Endothelial cell (in vitro differentiated cells): Measurements from ENCODE around the gene ZMIZ1. TPM values are rescaled to one million over a fixed set of nuclear protein-coding genes. Genes with fewer than 3 reads are reported as not detected.

Experiments
- DNase-seq: peaks from one replicate; pipeline ENCODE4 v3.0.0; 2021; ENCODE audit warnings: low spot score
- H3K27ac Mint-ChIP-seq: one replicate; pipeline ENCODE4 v1.8.0; 2021; ENCODE audit warnings: mixed read lengths, inconsistent platforms; ENCODE audit not compliant: unreplicated experiment
- H3K27me3 Mint-ChIP-seq: one replicate; pipeline ENCODE4 v1.8.0; 2021; ENCODE audit warnings: mild to moderate bottlenecking, moderate library complexity, mixed read lengths, inconsistent platforms; ENCODE audit not compliant: unreplicated experiment
- H3K36me3 Mint-ChIP-seq: one replicate; pipeline ENCODE4 v1.8.0; 2021; ENCODE audit warnings: mild to moderate bottlenecking, low read depth, mixed read lengths, inconsistent platforms; ENCODE audit not compliant: unreplicated experiment
- H3K4me1 Mint-ChIP-seq: one replicate; pipeline ENCODE4 v1.8.0; 2021; ENCODE audit warnings: mild to moderate bottlenecking, mixed read lengths, inconsistent platforms; ENCODE audit not compliant: unreplicated experiment
- H3K4me3 Mint-ChIP-seq: one replicate; pipeline ENCODE4 v1.8.0; 2021; ENCODE audit warnings: mild to moderate bottlenecking, mixed read lengths, inconsistent platforms; ENCODE audit not compliant: unreplicated experiment
- H3K9me3 Mint-ChIP-seq: one replicate; pipeline ENCODE4 v1.8.0; 2021; ENCODE audit warnings: mixed read lengths, inconsistent platforms; ENCODE audit not compliant: unreplicated experiment
- CTCF ChIP-seq: fragments of 200-600 bp; sonication (generic); IDR thresholded peaks from one replicate; pipeline ENCODE4 v1.5.0; 2021; ENCODE audit warnings: antibody characterized with exemption; ENCODE audit not compliant: unreplicated experiment
- total RNA-seq: library from RNA; stranded (reverse); fragmentation: NEBNext Ultra II Directional; extraction: Animal tissue kit (Norgen Biotek cat#: 25700); gene quantifications from one replicate; pipeline ENCODE4 v1.2.1, GENCODE V29; 2021; ENCODE audit not compliant: unreplicated experiment

Gene ZMIZ1
- total RNA-seq, 1 donor from 2014 or later, result 102 TPM

DNA sequence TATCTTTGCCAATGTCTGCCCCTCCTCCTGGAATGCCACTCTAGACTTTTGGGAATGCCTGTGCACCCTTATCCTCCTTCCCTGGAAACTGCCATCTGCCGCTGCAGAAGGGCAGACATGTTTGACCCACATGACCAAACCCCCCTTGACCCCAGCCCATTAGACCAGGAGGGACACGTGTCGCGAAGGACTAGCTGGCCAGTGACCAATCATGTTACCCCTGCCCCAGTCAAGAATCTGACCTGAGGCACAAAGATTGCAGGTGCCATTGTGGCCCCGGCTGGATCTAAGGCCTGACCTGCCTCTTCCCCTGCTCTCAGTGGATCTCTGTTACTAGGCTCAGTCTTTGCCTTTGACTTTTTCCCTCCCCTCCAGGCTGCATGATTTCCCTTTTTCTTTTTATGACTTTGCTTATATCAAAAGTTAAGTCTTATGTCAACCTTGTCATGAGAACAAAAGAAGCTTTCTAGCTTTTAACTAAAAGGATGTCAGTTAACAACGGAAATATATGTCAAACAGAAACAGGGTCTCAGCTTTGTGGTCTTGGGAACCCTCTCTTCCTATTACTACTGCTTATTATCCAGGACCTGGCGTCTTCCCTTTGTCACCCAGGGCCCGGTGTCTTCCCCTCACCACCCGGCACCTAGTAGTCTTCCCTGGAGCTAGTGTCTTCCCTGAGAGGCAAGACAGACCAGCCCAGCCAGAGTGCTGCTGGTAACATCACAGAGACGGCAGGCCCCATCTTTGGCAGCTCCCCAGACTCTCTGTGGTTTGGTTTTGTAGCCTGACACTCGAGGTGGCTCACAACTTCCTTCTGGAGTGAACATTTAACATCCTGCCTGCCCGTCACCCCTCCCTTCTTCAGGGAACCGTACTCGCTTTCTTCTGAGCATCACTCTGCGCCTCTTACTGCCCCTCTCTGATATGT lies 254.1 kb downstream of the ZMIZ1 start:
- H3K27me3 Mint-ChIP-seq, result peaks cover 7% of the 10 kb centered on the region
- no peak for TF ChIP-seq CTCF
- peaks cover 5% of the 10 kb centered on the region for H3K4me1 Mint-ChIP-seq
- H3K9me3 Mint-ChIP-seq, result no peaks in the 10 kb centered on the region
- H3K4me3 Mint-ChIP-seq, result no peak overlapping the region
- no peak overlapping the region for H3K27ac Mint-ChIP-seq
- peaks cover 3% of the 10 kb centered on the region for H3K36me3 Mint-ChIP-seq
- no peak for DNase-seq

DNA sequence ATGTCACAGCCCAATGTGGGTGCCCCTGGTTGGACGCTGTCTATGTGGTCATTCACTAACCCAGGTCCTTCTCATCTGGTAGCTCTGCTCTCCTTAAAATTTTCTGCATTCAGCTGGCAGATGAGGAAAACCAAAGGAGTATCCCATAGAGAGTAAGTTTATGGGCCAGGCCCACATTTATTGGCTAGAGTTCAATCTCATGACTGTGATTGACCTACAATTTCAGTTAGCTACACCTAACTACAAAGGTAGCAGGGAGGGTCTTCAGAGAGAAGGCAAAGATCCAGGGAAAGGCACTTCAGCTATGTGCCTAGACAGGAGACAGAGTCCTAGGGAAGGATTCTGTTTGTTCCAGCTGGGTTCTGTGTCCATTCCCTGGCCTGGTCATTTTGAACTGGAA lies 254.8 kb downstream of the ZMIZ1 start:
- H3K36me3 Mint-ChIP-seq, result peaks cover 3% of the 10 kb centered on the region
- H3K27me3 Mint-ChIP-seq, result peaks cover 3% of the 10 kb centered on the region
- no peak overlapping the region for H3K4me3 Mint-ChIP-seq
- H3K4me1 Mint-ChIP-seq, result no peaks in the 10 kb centered on the region
- no peak overlapping the region for H3K27ac Mint-ChIP-seq
- TF ChIP-seq CTCF, result no peak
- no peak for DNase-seq
- no peaks in the 10 kb centered on the region for H3K9me3 Mint-ChIP-seq

GRCh38 chr10:79324032-79324695 lies 255.4 kb downstream of the ZMIZ1 start:
- Mint-ChIP-seq H3K27me3 (peaks cover 3% of the 10 kb centered on the region), H3K36me3 (no peaks in the 10 kb centered on the region), H3K9me3 (no peaks in the 10 kb centered on the region), H3K4me3 (no peak overlapping the region), H3K4me1 (peaks cover under 1% of the 10 kb centered on the region), H3K27ac (no peak overlapping the region)
- TF ChIP-seq CTCF, result no peak
- DNase-seq, result no peak

GRCh38 chr10:79326361-79327089 lies 257.8 kb downstream of the ZMIZ1 start:
- DNase-seq, result no peak
- Mint-ChIP-seq H3K27me3 (peaks cover 5% of the 10 kb centered on the region), H3K4me3 (no peak overlapping the region), H3K9me3 (no peaks in the 10 kb centered on the region), H3K27ac (no peak overlapping the region), H3K36me3 (no peaks in the 10 kb centered on the region), H3K4me1 (peaks cover 9% of the 10 kb centered on the region)
- no peak for TF ChIP-seq CTCF
